PC-9 (cell line): ENCODE results near the gene PGPEP1.

ENCODE experiments used
- EZH2 ChIP-seq: fragments of 200-600 bp; sonication (generic); IDR thresholded peaks from 2 replicates; pipeline ENCODE4 v1.8.0; 2017; ENCODE audit warnings: antibody characterized with exemption, low read depth
- TF ChIP-seq, protein P1 (sequence below): fragments of 200-600 bp; sonication (generic); conservative IDR thresholded peaks from 2 replicates; pipeline ENCODE4 v1.6.1; 2017; ENCODE audit warnings: mixed run types, antibody characterized with exemption, mild to moderate bottlenecking, moderate library complexity

GRCh38 chr19:18366021-18366435, 25.6 kb downstream of the PGPEP1 start:
- TF ChIP-seq, protein P1, sequence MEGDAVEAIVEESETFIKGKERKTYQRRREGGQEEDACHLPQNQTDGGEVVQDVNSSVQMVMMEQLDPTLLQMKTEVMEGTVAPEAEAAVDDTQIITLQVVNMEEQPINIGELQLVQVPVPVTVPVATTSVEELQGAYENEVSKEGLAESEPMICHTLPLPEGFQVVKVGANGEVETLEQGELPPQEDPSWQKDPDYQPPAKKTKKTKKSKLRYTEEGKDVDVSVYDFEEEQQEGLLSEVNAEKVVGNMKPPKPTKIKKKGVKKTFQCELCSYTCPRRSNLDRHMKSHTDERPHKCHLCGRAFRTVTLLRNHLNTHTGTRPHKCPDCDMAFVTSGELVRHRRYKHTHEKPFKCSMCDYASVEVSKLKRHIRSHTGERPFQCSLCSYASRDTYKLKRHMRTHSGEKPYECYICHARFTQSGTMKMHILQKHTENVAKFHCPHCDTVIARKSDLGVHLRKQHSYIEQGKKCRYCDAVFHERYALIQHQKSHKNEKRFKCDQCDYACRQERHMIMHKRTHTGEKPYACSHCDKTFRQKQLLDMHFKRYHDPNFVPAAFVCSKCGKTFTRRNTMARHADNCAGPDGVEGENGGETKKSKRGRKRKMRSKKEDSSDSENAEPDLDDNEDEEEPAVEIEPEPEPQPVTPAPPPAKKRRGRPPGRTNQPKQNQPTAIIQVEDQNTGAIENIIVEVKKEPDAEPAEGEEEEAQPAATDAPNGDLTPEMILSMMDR: no peak
- no peak for TF ChIP-seq EZH2
